ENCODE results near the gene RGMA. TPM values are rescaled to one million over a fixed set of nuclear protein-coding genes. Genes with fewer than 3 reads are reported as not detected.

RGMA gene
- total and polyA plus RNA-seq, 2 of the 8 experiments (the other 6 are each of a cell fraction or from before 2014, with no cell fraction given), result 19.9 to 39.8 TPM

DNA sequence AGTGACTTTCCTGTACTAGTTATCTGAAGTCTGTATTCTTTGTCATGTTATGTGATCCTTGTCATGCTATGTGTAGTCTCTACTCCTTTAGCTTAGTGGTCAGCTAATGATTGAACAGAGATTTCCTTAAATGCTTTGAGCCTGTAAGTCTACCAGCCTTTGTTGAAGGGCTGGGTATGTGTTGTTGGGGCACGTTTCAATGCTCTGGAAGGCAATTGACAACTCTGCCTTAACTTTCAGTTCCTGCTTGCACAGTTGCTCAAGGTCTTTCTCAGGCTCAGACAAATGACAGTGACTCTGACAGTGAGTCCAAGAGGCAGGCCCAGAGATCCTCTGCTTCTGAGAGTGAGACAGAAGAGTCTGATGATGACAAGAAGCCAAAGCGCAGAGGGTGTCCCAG, 99.5 kb downstream of the RGMA start (continued):
- TF ChIP-seq KDM5A (IDR thresholded peaks at IDR 0.05; ENCODE audit: low read length) (no peak), POU5F1 (IDR thresholded peaks at IDR 0.05; ENCODE audit: low read depth, low read length) (no peak), SP2 (IDR thresholded peaks at IDR 0.05; ENCODE audit: low read length) (no peak)
- TF ChIP-seq, protein P1, sequence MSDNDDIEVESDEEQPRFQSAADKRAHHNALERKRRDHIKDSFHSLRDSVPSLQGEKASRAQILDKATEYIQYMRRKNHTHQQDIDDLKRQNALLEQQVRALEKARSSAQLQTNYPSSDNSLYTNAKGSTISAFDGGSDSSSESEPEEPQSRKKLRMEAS (IDR thresholded peaks at IDR 0.05), result no peak

Other genes starting within 250 kb of the RGMA start
- gene CHD2, start 188.9 kb downstream of the RGMA start, total RNA-seq (2021; fragmentation: NEBNext Ultra II Directional; extraction: Animal tissue kit (Norgen Biotek cat#: 25700)), result 70.0 and 75.9 TPM in 2 replicates
- gene CHD2, start 188.9 kb downstream of the RGMA start, polyA plus RNA-seq (2011; rRNA removed), result 28.8 and 45.7 TPM in 2 replicates

Measured in H1 (cell line).